Endothelial cell of umbilical vein (primary cell): ENCODE data around the gene CTU1. TPM values are rescaled to one million over a fixed set of nuclear protein-coding genes. Genes with fewer than 3 reads are reported as not detected.

Experiments
- BruUV-seq: library from RNA; stranded (reverse); fragments of 400-500 nt; replicated peaks from 2 replicates; lab custom pipeline; 2021; lab: Mats Ljungman, UMichigan
- CTCF ChIA-PET: fragments of 300-600, 350-600 bp; sonication (Branson Sonifier 250); formaldehyde crosslinking; loops from one replicate; lab custom pipeline; 2021; ENCODE audit warnings: antibody characterized with exemption, inconsistent platforms; lab: Charles Lee
- POLR2A ChIA-PET: fragments of 300-600, 350-600 bp; sonication (Branson Sonifier 250); formaldehyde crosslinking; loops from one replicate; lab custom pipeline; 2021; ENCODE audit warnings: antibody characterized with exemption, inconsistent platforms; lab: Charles Lee
- DNase-seq: peaks from one replicate; pipeline ENCODE4 v3.0.0-alpha.2; 2011; ENCODE audit warnings: low read depth, low spot score
- FAIRE-seq: peaks from 2 replicates; lab custom pipeline; 2011; peaks lifted over from hg19 to GRCh38; lab: Jason Lieb, UNC
- H2AFZ ChIP-seq: 2 replicates; pipeline ENCODE4 v1.6.0; 2012; ENCODE audit warnings: low read depth, low read length, control low read depth, inconsistent platforms
- H3K27ac ChIP-seq: 2 replicates; pipeline ENCODE4 v1.5.1; 2011; ENCODE audit warnings: low read depth, mild to moderate bottlenecking, control low read depth, low read length, moderate library complexity; ENCODE audit not compliant: insufficient read depth
- H3K27me3 ChIP-seq, 2 experiments: 2 replicates each; pipeline versions ENCODE4 v1.6.0 to v1.6.1; 2011; ENCODE audit warnings: low read length in 2 of 2, mixed read lengths in 1 of 2; ENCODE audit not compliant: control insufficient read depth in 2 of 2, insufficient read depth in 2 of 2
- H3K36me3 ChIP-seq, 2 experiments: 2 replicates in 1 of 2; 3 replicates in 1 of 2; pipeline ENCODE4 v1.5.1; 2011; ENCODE audit warnings: low read length in 2 of 2, mild to moderate bottlenecking in 1 of 2, moderate library complexity in 1 of 2; ENCODE audit not compliant: control insufficient read depth in 2 of 2, insufficient read depth in 2 of 2; ENCODE audit errors: extremely low read depth in 1 of 2
- H3K4me1 ChIP-seq: 3 replicates; pipeline ENCODE4 v1.5.1; 2011; ENCODE audit warnings: mild to moderate bottlenecking, low read length; ENCODE audit not compliant: control insufficient read depth, insufficient read depth; ENCODE audit errors: extremely low read depth
- H3K4me2 ChIP-seq: 2 replicates; pipeline ENCODE4 v1.6.1; 2011; ENCODE audit warnings: low read length, control low read depth, mixed read lengths; ENCODE audit not compliant: insufficient read depth
- H3K4me3 ChIP-seq, 3 experiments: fragments of 200-600 bp in 1 of 3; sonication (generic), shearing (Covaris generic) in 1 of 3; replicated peaks in 1 of 3; 2 replicates each; pipeline ENCODE4 v1.5.1; 2011 to 2016; ENCODE audit warnings: control low read depth in 3 of 3, low read length in 3 of 3, mild to moderate bottlenecking in 2 of 3, inconsistent platforms in 1 of 3, low read depth in 1 of 3, moderate library complexity in 1 of 3; ENCODE audit not compliant: insufficient read depth in 1 of 3
- H3K79me2 ChIP-seq: 2 replicates; pipeline ENCODE4 v1.6.0; 2012; ENCODE audit warnings: low read length, inconsistent platforms; ENCODE audit not compliant: control insufficient read depth, insufficient read depth
- H3K9ac ChIP-seq: replicated peaks from 2 replicates; pipeline ENCODE3; 2011; ENCODE audit warnings: low read length, control low read depth; ENCODE audit not compliant: insufficient read depth; ENCODE audit errors: extremely low read depth
- H3K9me1 ChIP-seq: replicated peaks from 3 replicates; pipeline ENCODE4 v1.6.0; 2011; ENCODE audit warnings: mild to moderate bottlenecking, low read length; ENCODE audit not compliant: control insufficient read depth, insufficient read depth; ENCODE audit errors: extremely low read depth
- H3K9me3 ChIP-seq: replicated peaks from 2 replicates; pipeline ENCODE4 v1.5.1; 2012; ENCODE audit warnings: low read length, inconsistent platforms; ENCODE audit not compliant: control insufficient read depth, insufficient read depth
- H4K20me1 ChIP-seq: replicated peaks from 2 replicates; pipeline ENCODE3; 2011; ENCODE audit warnings: mild to moderate bottlenecking, low read length; ENCODE audit not compliant: control insufficient read depth, insufficient read depth; ENCODE audit errors: extremely low read depth
- CTCF ChIP-seq, 2 donors: IDR thresholded peaks; 1 replicate in 1 of 2; 2 replicates in 1 of 2; pipeline ENCODE4 v1.5.1; 2011; ENCODE audit warnings: low read length in 2 of 2, mild to moderate bottlenecking in 2 of 2, moderate library complexity in 2 of 2, control low read depth in 1 of 2, inconsistent platforms in 1 of 2, low read depth in 1 of 2; ENCODE audit not compliant: insufficient read depth in 1 of 2; ENCODE audit errors: extremely low read depth in 1 of 2
- FOS ChIP-seq: IDR thresholded peaks from 2 replicates; pipeline ENCODE4 v1.6.1; 2011; ENCODE audit warnings: mild to moderate bottlenecking, low read length, moderate library complexity, borderline replicate concordance; ENCODE audit not compliant: insufficient read depth
- GATA2 ChIP-seq: IDR thresholded peaks from 2 replicates; pipeline ENCODE4 v1.7.0; 2011; ENCODE audit warnings: low read depth, mild to moderate bottlenecking, moderate library complexity, mixed read lengths, low read length; ENCODE audit not compliant: insufficient read length, insufficient read depth
- MAX ChIP-seq: IDR thresholded peaks from 2 replicates; pipeline ENCODE4 v1.6.1; 2011; ENCODE audit not compliant: insufficient read depth, insufficient read length
- MYC ChIP-seq: IDR thresholded peaks from one replicate; pipeline ENCODE4 v1.6.1; 2011; ENCODE audit warnings: mild to moderate bottlenecking, low read depth, low read length
- POLR2AphosphoS5 ChIP-seq: IDR thresholded peaks from 2 replicates; pipeline ENCODE4 v1.6.1; 2012; ENCODE audit warnings: low read depth, mild to moderate bottlenecking, control low read depth, low read length, moderate library complexity; ENCODE audit not compliant: insufficient read depth
- dilution Hi-C: fragments of 300-500 bp; cut with MboI; formaldehyde crosslinking; loops from one replicate; pipeline ENCODE4 v1.15.0; 2019; ENCODE audit warnings: low sequenced_read_pairs; ENCODE audit not compliant: extremely low pct_ligation_motif_present
- intact Hi-C: fragments of 100-400 bp; cut with micrococcal nuclease; formaldehyde crosslinking; loops from one replicate; pipeline ENCODE4 v1.10.0; 2022
- polyA plus RNA-seq, 4 experiments: library from polyadenylated mRNA; depleted of rRNA in 3 of 4; stranded (reverse) in 3 of 4; unstranded in 1 of 4; fragments of >200 nt; gene quantifications; 2 replicates each; pipeline versions ENCODE4 v1.2.1 to v1.2.3, GENCODE V29; 2011 to 2012; ENCODE audit warnings: missing spikeins in 1 of 4
- total RNA-seq: library from RNA; stranded (reverse); gene quantifications from 2 replicates; pipeline ENCODE4 v1.2.3, GENCODE V29; 2021

Gene CTU1
- total and polyA plus RNA-seq, 2 donors (not counting 3 experiments of a cell fraction or from before 2014, with no cell fraction given), result 6.1 to 8.7 TPM

- no peak overlapping the region for H3K27ac ChIP-seq
- H3K79me2 ChIP-seq, result peaks cover 24% of the 10 kb centered on the region
- no peak overlapping the region for H3K4me3 ChIP-seq
- TF ChIP-seq MAX (no peak), GATA2 (no peak), FOS (no peak), CTCF (IDR thresholded peaks at IDR 0.05; ENCODE audit: extremely low read depth in 1 of 2, insufficient read depth in 1 of 2, low read depth in 1 of 2, low read length in 2 of 2) (peak in 1 of 2 donors; percentile 20), POLR2AphosphoS5 (no peak), MYC (no peak)
- intact Hi-C loops (loop anchor here (5.0 kb wide), 1 partner anchor 626 kb away; no protein-coding TSS in a partner anchor), dilution Hi-C loops (no loop called here)
- H3K9me1 ChIP-seq, result no peaks in the 10 kb centered on the region
- ChIA-PET POLR2A (no interaction called here), CTCF (interaction anchor here (1.2 kb wide), 1 partner anchor 77 kb away, joined by 9 read pairs; no protein-coding TSS in a partner anchor)
- no peak overlapping the region for H3K9ac ChIP-seq
- H3K9me3 ChIP-seq, result no peaks in the 10 kb centered on the region
- peak; percentile 19 for DNase-seq
- H3K36me3 ChIP-seq, result peaks cover 2 to 5% of the 10 kb centered on the region in 2 experiments
- no TSS peak for BruUV-seq
- peaks cover 16% of the 10 kb centered on the region for H3K4me1 ChIP-seq
- H3K4me2 ChIP-seq, result no peak overlapping the region
- H4K20me1 ChIP-seq, result no peaks in the 10 kb centered on the region
- no peak for FAIRE-seq
- no peaks in the 10 kb centered on the region for H3K27me3 ChIP-seq
- H2AFZ ChIP-seq, result no peak overlapping the region
These were observed 9.7 kb downstream of the CTU1 start for GRCh38 chr19:51098365-51099046.
